ENCODE results near the gene KCNT2.

GRCh38 chr1:196501760-196502428 lies 106.3 kb downstream of the KCNT2 start:
- TF ChIP-seq SP1 (IDR thresholded peaks at IDR 0.05) (no peak), EGR1 (IDR thresholded peaks at IDR 0.05; ENCODE audit: low read depth in 2 of 2) (no peak), JUND (IDR thresholded peaks at IDR 0.05) (no peak), YY1 (IDR thresholded peaks at IDR 0.05) (peak; percentile 29), RXRA (IDR thresholded peaks at IDR 0.05) (no peak), RAD21 (IDR thresholded peaks at IDR 0.05) (peak in 1 of 2 donors; percentile 6)
- TF ChIP-seq, protein P1, sequence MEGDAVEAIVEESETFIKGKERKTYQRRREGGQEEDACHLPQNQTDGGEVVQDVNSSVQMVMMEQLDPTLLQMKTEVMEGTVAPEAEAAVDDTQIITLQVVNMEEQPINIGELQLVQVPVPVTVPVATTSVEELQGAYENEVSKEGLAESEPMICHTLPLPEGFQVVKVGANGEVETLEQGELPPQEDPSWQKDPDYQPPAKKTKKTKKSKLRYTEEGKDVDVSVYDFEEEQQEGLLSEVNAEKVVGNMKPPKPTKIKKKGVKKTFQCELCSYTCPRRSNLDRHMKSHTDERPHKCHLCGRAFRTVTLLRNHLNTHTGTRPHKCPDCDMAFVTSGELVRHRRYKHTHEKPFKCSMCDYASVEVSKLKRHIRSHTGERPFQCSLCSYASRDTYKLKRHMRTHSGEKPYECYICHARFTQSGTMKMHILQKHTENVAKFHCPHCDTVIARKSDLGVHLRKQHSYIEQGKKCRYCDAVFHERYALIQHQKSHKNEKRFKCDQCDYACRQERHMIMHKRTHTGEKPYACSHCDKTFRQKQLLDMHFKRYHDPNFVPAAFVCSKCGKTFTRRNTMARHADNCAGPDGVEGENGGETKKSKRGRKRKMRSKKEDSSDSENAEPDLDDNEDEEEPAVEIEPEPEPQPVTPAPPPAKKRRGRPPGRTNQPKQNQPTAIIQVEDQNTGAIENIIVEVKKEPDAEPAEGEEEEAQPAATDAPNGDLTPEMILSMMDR (IDR thresholded peaks at IDR 0.05; ENCODE audit: low read depth, low read length, missing input control) = no peak
- TF ChIP-seq, protein P2, sequence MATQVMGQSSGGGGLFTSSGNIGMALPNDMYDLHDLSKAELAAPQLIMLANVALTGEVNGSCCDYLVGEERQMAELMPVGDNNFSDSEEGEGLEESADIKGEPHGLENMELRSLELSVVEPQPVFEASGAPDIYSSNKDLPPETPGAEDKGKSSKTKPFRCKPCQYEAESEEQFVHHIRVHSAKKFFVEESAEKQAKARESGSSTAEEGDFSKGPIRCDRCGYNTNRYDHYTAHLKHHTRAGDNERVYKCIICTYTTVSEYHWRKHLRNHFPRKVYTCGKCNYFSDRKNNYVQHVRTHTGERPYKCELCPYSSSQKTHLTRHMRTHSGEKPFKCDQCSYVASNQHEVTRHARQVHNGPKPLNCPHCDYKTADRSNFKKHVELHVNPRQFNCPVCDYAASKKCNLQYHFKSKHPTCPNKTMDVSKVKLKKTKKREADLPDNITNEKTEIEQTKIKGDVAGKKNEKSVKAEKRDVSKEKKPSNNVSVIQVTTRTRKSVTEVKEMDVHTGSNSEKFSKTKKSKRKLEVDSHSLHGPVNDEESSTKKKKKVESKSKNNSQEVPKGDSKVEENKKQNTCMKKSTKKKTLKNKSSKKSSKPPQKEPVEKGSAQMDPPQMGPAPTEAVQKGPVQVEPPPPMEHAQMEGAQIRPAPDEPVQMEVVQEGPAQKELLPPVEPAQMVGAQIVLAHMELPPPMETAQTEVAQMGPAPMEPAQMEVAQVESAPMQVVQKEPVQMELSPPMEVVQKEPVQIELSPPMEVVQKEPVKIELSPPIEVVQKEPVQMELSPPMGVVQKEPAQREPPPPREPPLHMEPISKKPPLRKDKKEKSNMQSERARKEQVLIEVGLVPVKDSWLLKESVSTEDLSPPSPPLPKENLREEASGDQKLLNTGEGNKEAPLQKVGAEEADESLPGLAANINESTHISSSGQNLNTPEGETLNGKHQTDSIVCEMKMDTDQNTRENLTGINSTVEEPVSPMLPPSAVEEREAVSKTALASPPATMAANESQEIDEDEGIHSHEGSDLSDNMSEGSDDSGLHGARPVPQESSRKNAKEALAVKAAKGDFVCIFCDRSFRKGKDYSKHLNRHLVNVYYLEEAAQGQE (IDR thresholded peaks at IDR 0.05) = no peak

All from liver (tissue), 3 donors.